Measurements from ENCODE around the gene TMEFF1.
A peak's percentile ranks its signal among the peaks of the same experiment; 100 is the strongest.
"Not testable (repeated sequence)": the region's sequence is repeated elsewhere in the genome, so short reads cannot be mapped to it uniquely, and the experiment has no call there.

Gene TMEFF1

DNA sequence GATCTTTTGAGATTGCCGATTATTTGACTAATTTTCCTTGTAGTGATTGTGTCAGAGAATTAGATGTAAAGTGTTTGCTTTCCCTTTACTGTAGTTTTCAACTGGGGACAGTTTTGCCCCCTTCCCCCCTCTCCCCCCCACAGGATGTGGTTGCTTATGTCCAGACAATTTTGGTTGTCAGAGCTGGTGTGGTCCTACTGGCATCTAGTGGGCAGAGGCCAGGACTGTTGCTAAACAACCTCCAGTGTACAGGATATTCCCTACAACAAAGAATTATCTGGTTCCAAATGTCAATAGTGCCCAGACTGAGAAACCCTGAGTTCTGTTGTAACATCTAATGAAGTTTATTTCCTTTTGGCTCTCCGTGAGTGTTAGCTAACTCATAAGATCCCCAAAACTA lies 20.0 kb downstream of the TMEFF1 start:
- peak; percentile 49 for DNase-seq (ENCODE audit: low spot score)

DNA sequence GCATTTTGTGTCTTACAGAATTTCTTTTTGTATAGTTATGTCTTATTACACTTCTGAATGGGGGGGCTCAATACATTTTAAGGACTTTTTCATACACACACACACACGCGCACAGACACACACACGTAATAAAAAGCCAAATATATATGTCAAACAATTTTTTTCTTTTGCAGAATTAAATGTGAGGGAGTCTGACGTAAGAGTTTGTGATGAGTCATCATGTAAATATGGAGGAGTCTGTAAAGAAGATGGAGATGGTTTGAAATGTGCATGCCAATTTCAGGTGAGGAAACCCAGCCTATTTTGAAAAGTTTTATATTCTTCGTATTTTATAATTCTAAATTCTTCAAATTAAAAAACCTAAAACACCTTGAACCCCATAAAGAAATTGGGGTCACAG lies 25.6 kb downstream of the TMEFF1 start:
- no peak for DNase-seq (ENCODE audit: low spot score)

DNA sequence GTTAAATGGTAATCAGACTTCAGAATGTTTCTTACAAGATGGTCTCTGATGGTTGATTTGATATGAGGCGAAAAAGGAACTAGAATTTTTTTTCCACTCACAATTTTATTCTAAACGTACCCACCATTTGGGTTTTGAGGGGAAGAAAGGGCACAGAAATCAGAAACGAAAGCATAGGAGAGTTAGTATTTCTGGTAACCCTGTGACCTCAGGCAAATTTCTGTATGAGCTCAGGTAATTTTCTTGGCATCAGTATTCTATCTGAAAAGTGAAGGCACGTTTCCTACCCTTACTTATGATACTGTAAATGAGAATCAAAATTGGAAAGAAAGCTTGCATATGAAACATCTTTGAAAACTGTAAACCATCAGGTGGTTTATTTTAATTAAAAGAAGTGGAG lies 26.5 kb downstream of the TMEFF1 start:
- DNase-seq (ENCODE audit: low spot score): no peak

DNA sequence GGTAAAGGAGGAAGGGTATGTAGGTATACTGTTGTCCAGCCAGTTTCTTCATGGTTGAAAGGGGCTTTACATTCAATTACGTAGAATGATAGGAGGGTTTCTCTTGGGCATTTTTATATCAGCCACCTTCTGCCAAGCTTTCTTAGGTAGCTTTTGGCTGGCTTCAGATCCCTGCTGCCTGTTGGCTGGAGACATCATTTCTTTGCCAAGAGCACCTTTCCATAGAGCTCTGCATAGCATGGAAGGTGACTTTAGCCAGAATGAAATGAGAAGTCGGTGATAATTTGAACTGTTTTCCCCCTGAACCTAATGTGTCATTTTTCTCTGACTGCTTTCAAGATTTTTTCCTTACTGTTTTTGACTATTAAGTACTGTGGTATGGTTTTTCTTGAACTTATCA lies 26.9 kb downstream of the TMEFF1 start:
- no peak for DNase-seq (ENCODE audit: low spot score)

DNA sequence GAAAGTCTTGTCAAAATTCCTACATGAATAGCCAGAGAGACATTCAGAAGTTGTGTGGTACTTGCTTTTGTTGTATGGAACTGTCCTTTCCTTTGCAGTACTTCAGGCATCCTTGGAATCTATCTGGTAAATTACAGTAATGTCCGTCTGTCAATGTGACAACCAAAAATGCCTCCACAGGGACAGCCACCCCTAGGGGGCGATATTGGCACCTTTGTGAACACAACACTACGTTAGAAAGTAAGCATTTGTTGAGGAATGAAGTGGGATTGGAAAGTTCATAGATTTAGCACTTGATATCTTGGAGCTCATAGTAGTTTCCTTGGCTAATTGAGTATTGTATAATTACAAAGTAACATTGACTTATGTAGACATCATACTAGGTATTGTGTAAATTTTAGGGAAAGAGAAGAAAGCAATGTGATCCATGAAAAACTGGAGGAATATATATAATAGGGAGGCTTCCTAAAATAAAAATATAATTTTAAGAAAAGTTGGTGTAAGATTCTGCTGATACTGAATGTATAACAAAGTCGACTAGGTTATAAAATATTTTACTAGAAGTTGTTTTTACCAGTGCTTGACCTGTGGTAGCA lies 32.7 kb downstream of the TMEFF1 start:
- DNase-seq (ENCODE audit: low spot score): no peak

DNA sequence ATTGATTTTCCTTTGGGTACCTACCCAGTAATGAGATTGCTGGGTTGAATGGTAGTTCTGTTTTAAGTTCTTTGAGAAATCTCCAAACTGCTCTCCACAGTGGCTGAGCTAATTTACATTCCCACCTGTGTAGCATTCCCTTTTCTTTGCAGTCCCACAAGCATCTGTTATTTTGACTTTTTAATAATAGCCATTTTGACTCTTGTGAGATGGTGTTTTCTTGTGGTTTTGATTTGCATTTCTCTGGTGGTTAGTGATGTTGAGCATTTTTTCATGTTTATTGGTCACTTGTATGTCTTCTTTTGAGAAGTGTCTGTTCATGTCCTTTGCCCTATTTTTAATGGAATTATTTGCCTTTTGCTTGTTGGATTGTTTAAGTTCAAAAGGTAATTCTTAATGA lies 34.4 kb downstream of the TMEFF1 start:
- not testable (repeated sequence) for DNase-seq (ENCODE audit: low spot score)

DNA sequence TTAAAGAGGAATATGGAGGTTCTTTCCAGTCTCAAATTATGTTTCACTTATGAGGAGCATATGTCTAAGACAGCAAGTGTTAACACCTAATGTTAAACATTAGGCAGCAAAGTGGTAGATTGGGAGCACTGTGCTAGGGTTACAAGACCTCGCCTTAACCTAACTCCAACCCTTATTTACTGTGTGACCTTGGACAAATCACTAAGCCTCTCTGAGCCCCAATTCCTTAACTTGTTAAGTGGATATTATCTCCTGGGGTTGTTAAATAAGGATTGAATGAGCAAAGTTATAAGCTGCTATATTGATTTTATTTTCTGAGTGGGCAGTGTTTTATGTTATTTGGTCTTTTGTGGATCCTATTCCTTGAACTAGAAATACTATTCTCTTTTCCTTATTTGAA lies 38.3 kb downstream of the TMEFF1 start:
- DNase-seq (ENCODE audit: low spot score): no peak

DNA sequence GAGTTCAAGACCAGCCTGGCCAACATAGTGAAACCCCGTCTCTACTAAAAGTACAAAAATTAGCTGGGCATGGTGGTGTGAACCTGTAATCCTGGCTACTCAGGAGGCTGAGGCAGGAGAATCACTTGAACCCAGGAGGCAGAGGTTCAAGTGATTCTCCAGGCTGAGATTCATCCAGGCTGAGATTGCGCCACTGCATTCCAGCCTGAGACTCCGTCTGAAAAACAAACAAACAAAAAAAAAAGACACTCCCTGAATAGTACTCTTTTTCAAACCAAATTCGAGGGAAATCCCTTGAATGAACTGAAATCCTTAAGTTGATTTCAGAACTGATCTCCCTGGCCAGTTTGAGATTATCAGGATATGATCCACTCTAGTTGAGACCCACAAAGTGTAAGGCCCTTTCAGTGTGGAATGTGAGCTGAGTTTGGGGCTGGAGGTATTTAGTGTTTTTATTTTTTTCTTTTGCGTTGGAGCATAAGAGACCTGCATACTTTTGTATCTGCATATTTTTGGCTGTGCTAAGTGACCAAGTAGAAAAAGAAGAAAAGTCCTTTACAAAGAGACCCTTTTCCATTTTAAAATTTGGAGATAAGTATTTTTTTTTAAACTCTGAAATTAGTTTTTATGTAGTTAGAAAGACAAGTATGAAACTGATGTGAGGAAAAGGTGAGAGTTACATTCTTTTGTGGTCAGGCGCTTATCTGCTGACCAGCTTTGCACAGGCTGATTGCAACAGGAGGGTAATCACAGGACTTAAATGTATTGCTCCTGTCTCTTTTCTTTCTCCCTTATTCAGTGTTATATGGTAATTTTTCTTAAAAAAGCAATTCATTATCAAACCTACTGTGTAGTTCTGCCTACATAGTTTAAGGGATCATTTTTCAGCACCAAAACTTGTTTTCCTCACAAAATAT lies 42.9 kb downstream of the TMEFF1 start:
- no peak for DNase-seq (ENCODE audit: low spot score)

DNA sequence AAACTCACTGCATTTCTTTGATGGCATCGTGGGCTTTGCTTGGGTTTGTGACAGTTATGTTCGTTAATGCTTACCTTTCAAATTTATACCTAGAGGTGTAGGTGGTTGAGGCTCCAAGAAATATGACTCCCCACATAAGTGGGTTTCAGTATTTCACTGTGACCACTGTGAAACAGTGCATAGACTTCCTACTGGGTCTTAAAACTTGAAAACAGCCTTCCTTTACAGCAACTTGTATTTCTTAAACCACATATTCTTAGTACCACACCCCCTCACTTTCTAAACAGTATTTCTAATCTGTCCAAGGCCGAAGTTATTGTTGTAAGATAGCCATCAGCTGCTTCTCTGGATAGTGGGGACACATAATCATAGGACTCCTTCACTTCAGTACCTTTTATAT lies 48.3 kb downstream of the TMEFF1 start:
- DNase-seq (ENCODE audit: low spot score): no peak

DNA sequence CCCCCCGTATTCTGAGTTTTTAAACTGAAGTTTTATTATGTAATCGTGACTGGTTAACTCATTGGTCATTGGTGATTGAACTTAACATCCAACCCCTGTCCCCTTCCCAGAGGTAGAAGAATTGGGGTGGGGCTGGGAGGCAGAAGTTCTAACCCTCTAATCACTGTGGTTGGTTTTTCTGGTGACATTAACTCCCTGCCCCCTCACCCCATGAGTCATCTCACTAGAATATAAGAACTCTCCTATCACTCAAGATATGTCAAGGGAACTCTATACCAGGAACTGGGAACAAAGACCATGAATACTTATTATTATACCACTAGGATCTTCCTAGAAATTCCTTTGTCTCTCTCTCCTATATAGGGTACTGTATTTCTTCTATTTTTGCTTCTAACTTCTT lies 52.6 kb downstream of the TMEFF1 start:
- DNase-seq (ENCODE audit: low spot score): no peak

DNA sequence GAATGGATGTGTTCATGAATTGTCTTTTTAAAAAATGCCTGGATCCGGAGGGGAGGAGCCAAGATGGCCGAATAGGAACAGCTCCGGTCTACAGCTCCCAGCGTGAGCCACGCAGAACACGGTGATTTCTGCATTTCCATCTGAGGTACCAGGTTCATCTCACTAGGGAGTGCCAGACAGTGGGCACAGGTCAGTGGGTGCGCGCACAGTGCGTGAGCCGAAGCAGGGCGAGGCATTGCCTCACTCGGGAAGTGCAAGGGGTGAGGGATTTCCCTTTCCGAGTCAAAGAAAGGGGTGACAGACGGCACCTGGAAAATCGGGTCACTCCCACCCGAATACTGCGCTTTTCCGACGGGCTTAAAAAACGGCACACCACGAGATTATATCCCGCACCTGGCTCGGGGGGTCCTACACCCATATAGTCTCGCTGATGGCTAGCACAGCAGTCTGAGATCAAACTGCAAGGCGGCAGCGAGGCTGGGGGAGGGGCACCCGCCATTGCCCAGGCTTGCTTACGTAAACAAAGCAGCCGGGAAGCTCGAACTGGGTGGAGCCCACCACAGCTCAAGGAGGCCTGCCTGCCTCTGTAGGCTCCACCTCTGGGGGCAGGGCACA lies 54.3 kb downstream of the TMEFF1 start:
- DNase-seq (ENCODE audit: low spot score): not testable (repeated sequence)

DNA sequence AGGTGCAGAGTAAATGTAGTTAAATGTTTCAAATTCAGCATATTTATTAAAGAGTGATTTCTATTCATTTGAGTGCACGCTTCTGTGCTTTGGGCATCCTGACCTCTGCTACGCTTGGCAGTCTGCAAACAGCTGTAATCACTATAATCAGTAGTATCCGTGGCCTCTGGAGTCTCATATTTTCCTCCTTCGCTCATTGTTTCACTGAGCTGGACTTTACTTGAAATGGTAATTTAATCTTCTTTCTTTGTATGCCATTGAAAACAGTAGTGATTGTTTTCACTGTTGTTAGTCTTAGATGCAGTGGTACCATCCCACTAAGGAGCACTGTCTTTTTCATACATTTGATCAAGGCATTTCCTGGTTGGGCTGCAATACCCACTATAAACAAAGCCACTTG lies 61.5 kb downstream of the TMEFF1 start:
- DNase-seq (ENCODE audit: low spot score): no peak

DNA sequence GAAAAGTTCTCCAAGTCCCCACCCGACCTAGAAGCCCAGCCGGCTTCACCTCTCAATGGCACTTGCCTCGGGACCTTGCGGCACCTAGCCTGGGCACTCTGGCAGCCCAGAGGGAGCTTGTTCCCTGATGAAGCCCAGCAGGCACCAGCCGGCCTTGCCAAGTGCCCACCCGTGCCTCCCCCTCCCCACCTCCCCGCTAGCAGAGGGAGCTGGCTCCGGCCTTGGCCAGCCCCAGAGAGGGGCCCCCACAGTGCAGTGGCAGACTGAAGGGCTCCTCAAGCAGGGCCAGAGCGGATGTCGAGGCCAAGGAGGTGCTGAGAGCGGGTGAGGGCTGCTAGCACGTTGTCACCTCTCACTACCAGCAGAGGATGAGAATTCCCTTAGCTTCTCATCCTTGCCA lies 67.4 kb downstream of the TMEFF1 start:
- DNase-seq (ENCODE audit: low spot score): no peak

DNA sequence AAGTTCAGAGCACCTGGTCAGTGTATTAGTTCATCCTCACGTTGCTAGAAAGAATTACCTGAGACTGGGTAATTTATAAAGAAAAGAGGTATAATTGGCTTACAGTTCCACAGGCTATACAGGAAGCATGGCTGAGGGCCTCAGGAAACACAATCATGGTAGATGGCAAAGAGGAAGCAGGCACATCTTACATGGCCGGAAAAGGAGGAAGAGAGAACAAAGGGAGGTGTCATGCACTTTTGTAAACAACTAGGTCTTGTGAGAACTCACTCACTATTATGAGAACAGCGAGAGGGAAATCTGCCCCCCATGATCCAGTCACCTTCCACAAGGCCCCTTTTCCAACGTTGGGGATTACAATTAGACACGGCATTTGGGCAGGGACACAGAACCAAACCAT lies 76.1 kb downstream of the TMEFF1 start:
- no peak for DNase-seq (ENCODE audit: low spot score)

DNA sequence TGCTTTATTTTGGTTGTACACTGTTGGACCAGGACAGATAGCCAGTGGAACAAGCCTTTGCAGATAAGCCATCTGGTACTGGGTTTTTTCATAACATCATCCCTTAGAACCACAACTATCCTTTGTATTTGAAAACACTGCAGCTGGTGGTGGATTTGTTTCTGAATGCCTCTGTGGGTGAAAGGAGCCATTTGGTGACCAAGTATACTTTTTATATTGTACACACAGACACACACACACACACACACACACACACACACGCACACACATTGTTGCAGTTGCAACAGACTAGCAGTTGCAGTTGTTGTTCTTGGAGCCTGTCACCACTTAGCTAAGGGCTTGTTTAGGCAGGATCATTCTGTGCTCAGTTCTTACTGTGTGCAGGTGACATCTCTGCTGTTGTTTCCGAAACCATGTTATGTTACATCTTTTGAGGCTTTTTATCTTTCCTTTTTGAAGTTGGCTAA lies 82.0 kb downstream of the TMEFF1 start:
- DNase-seq (ENCODE audit: low spot score): peak; percentile 82

DNA sequence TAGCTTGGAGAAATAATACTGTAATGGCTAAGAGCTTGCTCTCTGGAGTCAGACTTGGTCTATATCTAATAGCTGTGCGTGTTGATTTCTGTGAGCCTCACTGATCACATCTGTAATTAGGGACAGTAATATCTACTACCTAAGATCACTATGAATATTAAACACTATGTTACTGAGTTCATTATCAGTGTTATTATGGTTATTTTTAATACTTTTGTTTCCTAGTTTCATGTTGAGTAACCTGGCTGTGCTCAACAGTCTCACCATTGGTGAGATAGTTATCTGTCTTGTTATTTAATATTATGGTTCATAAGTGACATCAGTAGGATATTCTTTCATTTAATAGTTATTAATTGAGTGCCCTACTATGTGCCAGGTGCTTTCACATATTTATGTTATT lies 82.5 kb downstream of the TMEFF1 start:
- no peak for DNase-seq (ENCODE audit: low spot score)

DNA sequence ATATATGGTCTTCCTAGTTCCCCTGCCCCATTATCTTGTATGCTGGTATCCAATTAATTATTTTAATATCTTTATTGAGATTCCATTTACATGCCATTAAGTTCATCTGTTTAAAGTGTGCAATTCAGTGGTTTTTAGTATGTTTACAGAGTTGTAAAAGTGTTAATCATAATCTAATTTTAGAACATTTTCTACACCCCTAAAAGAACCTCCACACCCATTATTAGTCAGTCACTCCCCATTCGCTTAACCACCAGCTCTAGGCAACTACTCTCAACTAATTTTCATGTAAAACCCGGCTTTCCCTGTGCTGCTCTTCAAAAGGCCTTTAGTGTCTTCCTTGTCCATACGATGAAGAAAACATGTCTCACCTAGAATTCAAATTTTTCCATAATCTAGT lies 84.1 kb downstream of the TMEFF1 start:
- no peak for DNase-seq (ENCODE audit: low spot score)

DNA sequence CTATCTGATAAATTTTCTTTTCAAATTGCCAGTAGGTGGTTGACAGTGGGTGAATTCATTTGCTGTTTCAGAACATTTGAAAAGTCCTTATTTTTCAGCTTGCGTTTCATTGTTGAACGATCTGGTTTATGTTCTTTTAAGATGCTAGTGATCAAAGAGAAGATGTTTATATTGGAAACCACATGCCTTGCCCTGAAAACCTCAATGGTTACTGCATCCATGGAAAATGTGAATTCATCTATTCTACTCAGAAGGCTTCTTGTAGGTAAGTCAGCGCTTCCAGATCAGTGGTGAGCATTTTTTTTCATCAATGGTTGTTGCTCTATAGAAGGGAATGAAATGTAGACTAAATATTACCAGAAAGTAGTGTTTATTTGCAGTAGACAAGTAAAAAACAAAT lies 88.3 kb downstream of the TMEFF1 start:
- DNase-seq (ENCODE audit: low spot score): no peak

DNA sequence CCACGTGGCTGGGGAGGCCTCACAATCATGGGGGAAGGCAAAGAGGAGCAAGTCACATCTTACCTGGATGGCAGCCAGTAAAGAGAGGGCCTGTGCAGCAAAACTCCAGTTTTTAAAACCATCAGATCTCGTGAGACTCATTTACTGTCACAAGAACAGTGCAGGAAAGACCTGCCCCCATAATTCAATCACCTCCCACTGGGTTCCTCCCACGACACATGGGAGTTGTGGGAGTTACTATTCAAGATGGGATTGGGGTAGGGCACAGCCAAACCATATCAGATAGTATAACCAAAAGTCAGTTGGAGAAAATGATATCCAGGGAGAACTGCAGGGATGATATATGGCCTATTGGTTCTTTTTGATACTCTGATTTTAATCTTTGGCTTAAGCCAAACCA lies 94.9 kb downstream of the TMEFF1 start:
- DNase-seq (ENCODE audit: low spot score): no peak

DNA sequence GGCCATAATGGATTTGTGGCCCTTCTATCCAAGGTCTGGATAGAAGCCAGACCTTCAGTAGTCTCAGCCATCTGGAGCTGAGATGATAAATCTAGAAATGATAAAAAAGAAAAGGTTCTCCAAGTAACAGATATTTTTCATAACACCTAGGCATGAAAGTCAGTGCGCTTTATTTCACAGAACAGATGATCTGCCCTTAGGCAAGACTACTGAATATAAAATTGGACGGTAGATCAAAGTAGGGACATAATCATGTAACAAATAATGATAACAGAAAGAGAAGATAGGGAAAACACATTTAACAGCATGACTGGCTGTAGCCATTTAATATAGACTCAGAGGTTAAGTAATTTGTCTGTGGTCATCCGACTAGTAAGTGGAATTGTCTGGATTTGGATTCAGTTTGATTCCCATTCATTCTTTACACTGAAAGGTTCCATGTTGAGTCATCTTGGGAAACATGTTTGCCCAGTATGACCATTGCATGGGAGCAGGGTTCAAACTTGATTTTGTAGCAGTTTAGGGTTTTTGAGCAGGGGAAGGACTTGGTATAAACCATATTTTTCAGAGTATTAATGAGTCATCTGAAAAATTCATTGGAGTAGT lies 100.8 kb downstream of the TMEFF1 start:
- DNase-seq (ENCODE audit: low spot score): no peak

DNA sequence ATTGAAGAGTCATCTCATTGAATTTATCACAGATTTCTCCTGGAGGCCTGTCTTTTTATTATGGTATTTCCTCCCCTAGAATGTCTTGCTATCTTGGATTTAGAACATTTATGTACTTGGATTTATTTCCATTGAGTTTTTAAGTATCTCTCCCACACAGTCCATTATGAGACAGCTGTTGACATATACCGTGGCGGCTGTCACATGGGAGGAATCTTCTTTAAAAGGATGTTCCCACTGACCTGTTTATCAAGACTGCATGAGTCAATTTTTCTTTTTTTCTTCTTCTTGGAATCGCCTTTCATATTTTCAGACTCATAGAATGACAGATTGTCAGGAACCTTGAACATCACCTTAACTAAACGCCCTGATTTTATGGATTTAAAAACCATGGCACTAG lies 102.1 kb downstream of the TMEFF1 start:
- no peak for DNase-seq (ENCODE audit: low spot score)

DNA sequence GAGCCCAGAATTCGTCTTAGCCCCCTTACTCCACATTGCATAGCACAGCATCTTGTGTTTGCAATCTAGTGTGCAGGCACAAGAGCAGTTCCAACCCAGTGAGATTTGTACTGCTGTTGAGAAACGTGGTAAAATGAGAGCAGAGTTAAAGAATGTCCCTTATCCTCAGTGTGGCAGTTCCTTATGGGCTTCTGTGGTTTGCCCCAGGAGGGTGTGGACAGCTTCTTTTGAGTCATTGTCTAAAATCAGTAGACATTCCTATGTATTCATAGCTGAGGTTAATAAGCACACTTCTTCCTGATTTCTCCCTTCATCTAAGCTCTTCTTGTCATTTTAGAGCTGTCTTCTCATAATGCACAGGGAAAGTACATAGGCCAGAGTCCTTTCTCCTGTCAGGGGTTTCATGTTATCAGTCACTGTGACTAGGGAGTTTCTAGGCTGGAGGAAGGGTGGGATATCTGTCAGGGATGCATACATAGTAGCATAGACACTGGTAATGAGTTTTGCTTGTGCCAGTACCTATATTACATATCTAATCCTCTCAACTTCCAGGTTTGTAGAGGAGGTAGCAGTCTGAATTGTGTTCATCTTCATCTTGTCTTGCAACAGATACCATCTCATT lies 102.9 kb downstream of the TMEFF1 start:
- DNase-seq (ENCODE audit: low spot score): no peak

Measured in Ammon's horn (tissue), 1 donor.